GM21723 (cell line): ENCODE data around the gene RANBP10.
"Not testable (repeated sequence)": the region's sequence is repeated elsewhere in the genome, so short reads cannot be mapped to it uniquely, and the experiment has no call there.

ENCODE experiments used
- ATAC-seq: cut with Tn5 transposase; IDR thresholded peaks from one replicate; pipeline ENCODE4 v1.9.1; 2021; ENCODE audit warnings: mild to moderate bottlenecking, moderate library complexity; ENCODE audit not compliant: unreplicated experiment

RANBP10 gene

DNA sequence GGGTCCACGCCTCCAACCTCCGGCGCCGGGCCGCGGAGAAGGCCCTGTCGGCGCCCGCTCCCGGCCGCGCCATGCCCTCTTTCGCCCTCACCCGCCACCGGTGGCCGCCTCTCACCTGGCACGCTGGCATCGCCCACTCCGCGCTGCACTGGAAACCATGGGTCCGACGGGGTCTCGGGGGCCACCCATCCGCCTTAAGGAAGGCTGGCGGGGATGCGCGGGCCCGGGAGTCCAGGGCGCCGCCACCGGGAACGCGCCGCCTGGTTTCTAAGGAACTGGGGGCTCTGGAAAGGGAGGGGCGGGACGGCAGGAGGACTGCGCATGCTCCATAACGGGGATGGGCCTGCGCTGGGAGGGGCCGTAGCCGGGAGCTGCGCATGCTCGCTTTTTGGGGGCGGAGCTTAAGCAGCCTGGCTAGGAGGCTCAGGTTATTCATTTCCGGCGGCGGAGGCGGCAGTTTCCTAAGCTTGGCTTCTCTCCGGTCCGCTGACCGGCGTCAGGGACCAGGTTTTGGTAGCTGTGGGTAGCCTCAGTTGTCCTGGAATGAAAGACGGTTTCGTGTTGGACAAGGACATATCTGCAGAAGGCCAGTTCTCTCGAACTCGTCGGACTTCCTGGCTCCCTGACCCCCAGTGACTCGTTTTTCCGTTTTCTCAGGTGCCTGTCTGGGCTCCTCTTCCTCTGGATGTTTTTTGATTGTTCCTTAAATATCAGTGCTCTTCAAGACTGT, 87.1 kb downstream of the RANBP10 start, which contains the start of gene GFOD2:
TSS of gene GFOD2 (minus strand) at position 269 of the 730 bp plus-strand sequence. CDS start 33,601 bp downstream, outside the sequence.
- ATAC-seq, result peak; percentile 82

DNA sequence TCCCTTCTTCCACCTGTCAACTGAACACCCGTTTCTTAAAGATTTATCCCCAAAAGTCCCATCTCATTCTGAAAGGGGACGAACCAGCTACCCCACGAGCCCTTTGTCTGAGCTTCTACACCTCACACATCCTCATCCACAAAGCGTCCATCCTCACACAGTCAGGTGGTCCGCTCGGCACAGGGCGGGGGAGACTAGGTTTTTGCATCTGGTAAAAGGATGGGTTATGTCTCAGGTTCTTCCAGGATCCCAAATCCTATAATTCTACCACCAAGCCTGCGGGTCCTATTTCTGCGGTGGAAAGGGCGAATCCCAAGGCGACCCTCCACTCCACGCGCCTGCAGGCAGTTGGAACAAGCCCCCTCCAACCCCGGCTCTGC, 87.7 kb downstream of the RANBP10 start:
- peak; percentile 32 for ATAC-seq

DNA sequence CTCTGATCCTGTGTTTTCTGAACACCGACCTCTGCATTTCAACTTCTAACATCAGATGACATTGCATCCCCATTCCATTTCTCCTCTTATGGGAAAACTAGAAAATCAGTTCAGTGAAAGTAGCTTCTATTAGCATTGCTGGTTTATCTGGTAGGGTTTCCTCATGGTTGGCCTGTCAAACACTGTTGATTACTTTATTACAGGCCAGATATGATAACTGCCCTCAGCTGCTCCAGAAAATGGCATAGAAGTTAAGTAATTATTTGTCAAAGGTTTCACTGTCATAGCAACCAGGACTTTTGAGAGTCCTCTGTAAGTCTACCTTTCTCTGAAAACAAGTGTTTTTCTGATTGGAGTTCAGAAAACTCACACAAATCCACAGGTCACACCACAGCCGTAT, 90.3 kb downstream of the RANBP10 start:
- no peak for ATAC-seq

DNA sequence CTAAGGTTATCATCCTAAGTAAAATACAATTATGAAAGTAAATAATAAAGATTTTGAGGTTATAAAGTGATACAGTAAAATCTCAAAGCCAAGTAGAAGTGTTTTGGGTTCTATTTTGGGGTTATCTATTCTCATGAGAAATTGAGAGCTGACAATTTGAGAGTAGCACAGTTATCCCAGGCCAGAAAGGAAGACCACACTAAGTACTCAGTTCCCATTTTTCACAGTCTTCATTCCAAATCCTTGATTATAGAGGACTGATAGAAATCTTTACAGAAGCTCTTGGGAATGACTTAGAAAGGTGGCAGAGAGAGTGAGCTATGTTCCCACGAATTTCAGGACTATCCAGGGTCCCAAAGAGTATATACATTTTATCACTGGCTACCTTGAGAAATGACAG, 91.8 kb downstream of the RANBP10 start:
- no peak for ATAC-seq

DNA sequence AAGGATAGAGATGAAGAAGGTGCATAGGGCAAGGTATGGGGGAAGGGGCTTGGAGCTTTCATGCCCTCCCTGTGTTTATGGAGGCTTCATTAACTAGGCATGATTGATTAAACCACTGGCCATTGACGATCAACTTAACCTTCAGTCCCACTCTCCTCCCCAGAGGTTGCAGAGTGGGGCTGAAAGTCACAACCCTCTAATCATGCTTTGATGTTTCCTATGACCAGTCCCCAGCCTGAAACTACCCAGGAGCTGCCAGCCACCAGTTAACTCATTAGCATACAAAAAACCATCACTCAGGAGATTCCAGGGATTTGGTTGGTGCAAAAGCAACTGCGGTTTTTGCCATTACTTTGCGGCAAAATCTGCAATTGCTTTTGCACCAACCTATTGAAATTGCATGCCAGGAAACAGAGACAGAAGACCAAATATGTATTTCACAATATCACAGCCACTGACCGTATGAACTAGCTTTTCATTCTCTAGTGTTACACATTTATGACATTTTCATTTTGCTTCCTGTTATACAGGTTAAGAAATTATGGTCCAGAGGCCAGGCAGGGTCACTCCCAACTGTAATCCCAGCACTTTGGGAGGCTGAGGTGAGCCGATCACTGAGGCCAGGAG, 92.6 kb downstream of the RANBP10 start:
- ATAC-seq, result no peak

DNA sequence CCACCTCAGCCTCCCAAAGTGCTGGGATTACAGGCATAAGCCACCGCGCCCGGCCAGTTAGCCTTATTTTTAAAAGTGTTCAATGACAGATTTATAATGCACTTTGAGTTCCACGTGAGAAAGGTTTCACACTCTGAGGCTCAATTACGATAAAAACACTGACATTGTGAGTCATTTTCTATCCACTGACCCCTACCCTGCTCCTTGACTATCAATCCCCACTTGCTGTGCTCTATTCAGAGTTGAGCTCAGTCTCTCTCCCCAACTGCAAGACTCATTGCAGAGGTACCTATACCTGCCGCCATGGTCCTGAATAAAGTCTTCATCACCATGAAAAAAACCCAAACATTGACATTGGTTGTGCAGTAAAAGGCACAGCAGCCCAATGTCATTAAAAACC, 95.8 kb downstream of the RANBP10 start:
- no peak for ATAC-seq

DNA sequence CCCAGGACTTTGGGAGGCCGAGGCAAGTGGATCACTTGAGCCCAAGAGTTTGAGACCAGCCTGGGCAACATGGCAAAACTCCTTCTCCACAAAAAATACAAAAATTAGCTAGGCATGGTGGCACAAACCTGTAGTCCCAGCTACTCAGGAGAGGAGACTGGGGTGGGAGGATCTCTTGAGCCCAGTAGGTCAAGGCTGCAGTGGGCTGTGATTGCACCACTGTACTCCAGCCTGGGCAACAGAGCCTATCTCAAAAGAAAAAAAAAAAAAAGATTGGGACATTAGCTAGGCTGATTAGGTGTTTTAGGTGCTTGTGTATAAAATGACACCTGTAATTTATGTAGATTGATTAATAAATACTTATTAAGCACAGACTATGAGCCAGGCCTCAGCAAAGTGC, 97.3 kb downstream of the RANBP10 start:
- no peak for ATAC-seq

DNA sequence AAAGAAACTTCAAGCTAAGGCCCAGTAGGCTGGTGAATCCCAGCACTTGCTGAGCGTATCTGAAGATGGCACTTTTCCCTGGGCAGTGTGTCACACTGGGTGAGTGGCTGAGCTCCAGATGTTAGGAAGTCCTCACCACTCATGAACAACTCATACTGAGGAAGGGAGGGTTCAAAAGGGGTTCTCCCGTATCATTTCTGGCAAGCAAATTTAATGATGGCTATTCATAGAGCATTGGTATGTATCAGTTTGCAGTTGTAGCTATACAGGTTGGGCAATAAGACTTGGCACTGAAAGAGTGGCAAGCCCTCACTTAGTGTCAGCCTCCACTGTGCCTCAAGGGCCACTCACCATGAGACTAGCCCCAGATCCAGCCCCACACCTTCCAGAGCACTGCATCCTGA, 98.0 kb downstream of the RANBP10 start:
- no peak for ATAC-seq

DNA sequence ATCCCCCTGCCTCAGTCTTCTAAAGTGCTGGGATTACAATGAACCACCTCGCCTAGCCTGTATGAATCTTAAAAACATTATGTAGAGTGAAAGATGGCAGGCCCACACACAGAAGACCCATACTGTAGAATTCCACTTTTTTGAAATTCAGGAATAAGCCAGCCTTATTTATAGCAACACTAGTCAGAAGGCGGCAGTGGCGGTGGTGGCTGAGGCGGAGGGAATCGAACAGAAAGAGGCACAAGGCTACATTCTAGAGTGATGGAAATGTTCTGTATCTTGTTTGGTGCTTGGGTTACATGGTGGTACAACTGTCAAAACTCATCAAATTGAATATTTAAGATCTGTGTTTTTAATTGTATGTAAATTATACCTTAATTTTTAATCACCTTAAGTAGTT, 98.6 kb downstream of the RANBP10 start:
- no peak for ATAC-seq

DNA sequence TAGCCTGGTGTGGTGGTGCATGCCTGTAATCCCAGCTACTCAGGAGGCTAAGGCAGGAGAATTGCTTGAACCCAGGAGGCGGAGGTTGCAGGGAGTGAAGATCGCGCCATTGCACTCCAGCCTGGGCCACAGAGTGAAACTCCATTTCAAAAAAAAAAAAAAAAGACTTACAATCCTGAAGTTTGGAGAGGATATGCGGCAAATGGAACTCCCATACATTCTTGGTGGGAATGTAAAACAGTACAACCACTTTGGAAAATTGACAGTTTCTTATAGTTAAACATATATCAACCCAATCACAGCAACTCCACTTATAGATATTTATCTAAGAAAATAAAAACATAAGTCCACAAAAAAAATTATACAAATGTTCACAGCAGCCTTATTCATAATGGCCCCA, 99.2 kb downstream of the RANBP10 start:
- no peak for ATAC-seq

DNA sequence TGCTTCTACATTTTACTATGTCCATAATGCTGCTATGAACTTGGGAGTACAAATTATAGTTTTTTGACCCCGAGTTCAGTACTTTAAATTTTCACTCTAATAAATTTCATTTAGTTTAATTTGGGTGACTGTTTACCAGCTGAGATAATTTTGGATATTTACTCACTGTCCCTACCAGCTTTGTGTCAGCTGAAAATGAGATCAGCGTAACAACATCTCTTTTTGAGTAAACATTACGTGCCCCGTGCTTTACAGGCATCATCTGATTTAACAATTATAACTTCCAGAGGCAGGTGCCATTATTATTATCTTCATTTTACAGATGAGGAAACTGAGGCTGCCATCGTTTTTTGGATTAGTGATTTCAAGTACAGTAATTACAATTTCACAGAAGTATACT, 102.2 kb downstream of the RANBP10 start:
- ATAC-seq, result no peak

DNA sequence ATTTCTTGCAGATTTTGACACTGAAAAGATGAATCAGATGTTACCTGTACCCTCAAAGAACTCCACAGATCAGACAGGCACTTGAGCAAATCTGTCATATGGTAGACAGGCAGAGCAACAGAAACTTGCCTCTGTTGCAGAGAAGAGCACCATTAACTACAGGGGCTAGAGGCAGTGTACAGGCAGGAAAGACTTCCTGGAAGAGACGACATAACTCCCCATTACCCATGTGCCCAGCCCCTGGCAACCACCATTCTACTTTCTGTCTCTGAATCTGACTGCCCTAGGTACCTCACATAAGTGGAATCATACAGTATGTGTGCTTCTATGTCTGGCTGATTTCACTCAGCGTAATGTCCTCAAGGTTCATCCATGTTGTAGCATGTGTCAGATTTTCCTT, 102.7 kb downstream of the RANBP10 start:
- ATAC-seq, result no peak

DNA sequence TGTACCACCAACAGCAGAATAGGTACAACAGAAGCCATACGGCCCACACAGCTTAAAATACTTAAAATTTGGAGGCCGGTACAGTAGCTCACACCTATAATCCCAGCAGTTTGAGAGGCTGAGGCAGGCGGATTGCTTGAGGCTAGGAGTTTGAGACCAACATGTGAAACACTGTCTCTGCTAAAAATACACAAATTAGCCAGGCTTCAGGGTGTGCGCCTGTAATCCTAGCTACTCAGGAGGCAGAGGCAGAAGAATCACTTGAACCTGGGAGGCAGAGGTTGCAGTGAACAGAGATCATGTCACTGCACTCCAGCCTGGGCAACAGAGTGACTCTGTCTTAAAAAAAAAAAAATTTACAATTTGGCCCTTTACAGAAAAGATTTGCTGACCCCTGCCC, 104.2 kb downstream of the RANBP10 start:
- no peak for ATAC-seq

DNA sequence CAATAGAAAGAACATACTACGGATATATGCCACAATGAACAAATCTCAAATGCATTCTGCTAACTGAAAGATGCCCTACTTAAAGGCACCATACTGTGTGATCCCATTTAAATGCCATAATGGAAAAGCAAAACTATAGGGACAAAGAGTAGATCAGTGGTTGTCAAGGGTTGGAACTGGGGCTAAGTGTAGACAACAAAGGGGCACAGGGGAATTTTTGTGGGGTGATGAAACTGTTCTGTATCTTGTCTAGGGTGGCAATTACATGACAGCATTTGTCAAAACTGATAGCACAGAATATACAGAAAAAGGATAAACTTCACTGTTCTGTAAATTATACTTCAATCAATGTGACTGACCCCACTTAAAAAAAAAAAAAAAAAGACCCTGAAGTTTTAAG, 104.9 kb downstream of the RANBP10 start:
- ATAC-seq, result no peak

DNA sequence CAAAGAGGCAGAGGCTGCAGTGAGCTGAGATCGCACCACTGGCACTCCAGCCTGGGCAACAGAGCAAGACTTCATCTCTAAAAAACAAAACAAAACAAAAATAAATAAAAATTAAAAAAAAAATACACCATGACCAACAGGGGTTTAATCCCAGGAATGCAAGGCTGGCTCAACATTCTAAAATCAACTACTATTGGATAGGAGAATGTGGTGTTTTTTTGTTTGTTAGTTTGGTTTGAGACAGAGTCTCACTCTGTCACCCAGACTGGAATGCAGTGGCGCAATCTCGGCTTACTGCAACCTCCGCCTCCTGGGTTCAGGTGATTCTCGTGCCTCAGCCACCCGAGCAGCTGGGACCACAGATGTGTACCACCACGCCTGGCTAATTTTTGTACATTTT, 107.1 kb downstream of the RANBP10 start:
- no peak for ATAC-seq

DNA sequence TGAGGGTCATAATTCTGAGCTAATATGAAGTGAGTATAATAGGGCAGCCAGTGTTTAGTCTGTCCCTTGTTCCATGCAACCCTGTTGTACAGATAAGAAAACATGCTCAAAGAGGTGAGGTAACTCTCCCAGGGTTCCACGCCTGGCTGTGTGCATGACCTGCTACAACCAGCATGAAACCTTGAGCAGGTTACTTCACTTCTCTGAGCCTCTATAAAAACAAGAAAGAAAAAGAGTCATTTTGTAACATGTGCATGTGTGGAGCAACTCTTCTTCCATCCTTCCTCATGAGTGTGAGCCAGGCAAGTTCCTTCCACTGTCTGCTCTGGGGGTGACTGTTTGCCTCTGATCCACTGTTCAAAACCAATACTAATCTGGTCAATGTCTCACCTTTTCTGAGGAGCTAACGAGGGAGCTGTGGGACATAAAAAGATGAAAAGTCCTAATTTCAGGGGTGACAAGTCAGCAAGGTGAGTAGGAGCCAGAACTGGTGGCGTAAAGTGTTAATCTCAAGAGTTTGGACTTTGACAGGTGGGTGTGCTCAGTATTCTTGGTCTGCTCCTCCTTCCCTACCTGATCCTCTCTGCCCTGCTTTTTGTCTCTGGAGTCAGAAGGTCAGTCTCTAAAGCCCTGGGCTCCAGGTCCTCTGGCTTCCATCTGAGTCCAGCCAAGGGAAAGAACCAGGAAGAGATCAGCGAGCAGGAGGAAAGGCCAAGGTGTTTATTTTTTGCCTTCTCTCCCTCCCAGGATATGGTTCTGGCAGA, 108.8 kb downstream of the RANBP10 start:
- no peak for ATAC-seq

DNA sequence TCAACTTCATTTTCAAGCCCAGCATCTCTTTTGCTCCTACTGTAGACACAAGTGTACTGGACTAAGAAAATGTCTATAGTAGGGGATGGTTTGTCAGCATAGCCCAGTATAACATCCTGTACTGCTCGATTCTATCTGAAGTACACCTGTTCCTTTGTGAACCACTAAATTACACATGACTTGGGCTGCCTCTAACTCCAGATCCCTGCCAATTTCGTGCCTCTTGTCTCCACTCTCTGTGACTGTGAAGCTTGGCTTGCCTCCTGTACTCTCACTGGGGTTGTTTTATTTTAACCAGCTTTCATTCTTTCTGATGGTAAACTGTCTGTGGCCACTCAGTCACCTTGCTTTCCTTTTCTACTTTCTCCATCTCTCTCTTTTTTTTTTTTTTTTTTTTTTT, 111.7 kb downstream of the RANBP10 start:
- no peak for ATAC-seq

DNA sequence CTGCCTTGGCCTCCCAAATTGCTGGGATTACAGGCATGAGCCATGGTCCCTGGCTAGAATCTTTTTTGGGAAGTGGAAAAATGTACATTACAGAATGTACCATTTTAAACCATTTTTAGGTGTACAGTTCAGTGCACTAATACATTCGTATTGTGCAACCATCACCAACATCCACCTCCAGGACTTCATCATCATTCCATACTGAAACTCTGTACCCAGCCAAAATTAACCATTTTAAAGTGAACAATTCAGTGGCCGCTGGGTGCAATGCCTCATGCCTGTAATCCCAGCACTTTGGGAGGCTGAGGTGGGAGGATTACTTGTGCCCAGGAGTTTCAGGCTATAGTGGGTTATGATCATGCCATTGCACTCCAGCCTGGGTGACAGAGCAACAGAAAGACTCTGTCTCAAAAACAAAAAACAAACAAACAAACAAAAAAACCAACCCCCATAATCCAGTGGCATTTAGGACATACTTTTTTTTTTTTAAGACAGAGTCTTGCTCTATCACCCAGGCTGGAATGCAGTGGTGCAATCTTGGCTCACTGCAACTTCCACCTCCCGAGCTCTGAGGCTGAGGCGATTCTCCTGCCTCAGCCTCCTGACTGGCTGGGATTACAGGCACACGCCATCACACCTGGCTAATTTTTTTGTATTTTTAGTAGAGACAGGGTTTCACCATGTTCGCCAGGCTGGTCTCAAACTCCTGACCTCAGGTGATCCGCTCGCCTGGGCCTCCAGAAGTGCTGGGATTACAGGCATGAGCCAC, 112.7 kb downstream of the RANBP10 start:
- ATAC-seq, result not testable (repeated sequence)

DNA sequence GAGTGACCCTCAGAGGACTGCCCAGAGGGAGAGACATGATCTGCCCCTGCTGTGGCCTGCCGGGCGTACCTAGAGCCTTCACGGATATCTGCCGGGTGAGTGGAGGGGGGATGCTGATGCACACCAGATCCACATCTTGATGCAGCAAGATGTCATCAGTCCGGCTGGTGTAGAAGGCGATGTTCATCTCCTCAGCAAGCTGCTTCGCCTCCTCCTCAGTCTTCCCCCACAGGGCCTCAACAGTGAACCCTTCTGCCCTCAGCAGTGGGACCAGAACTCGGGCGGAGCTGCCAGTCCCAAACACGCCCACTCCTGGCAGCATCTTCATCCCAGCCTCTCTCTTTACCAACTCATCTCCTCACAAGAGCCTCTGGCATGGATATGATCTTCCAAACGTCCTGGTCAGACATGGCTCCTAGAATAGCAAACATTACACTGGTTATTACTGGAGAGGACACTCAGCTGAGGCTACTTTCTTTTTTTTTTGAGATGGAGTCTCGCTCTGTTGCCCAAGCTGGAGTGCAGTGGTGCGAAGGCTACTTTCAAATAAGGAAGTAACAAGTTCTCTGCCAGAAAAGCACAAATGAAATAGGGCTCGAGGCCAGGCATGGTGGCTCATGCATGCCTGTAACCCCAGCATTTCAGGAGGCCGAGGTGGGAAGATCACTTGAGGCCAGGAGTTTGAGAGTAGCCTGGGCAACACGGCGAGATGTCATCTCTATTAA, 120.8 kb downstream of the RANBP10 start:
- no peak for ATAC-seq

DNA sequence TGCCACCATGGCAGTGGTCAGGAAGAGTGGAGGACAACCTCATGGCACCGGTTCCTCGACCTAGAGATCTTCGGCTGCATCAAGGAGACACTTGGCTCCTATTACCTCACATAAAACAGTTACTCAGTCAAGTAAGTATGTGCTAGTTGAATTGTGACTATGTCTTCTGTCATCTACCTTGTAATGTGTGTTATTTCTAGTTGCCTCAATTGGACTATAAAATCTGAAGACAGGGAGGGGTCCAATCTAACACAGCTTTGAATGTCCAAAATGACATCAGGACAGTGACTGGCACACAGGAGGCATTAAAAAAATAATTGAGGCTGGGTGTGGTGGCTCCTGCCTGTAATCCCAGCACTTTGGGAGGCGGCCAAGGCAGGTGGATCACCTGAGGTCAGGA, 122.6 kb downstream of the RANBP10 start:
- ATAC-seq, result no peak
